ENCODE measurements around the gene ZNF562. TPM values are rescaled to one million over a fixed set of nuclear protein-coding genes. Genes with fewer than 3 reads are reported as not detected.

The ZNF562 gene
- total RNA-seq, 4 donors from 2014 or later, result 14.4 to 85.1 (median 43.5) TPM

GRCh38 chr19:9673912-9674662 lies 813 bp downstream of the ZNF562 start:
- no peak for TF ChIP-seq CTCF (IDR thresholded peaks at IDR 0.05)
- no peak for TF ChIP-seq POLR2A (IDR thresholded peaks at IDR 0.05)
- Histone ChIP-seq H3K4me1 (no peaks in the 10 kb centered on the region), H3K27ac (peak overlapping the region; percentile 92), H3K4me3 (peak overlapping the region; percentile 73 to 94), H3K27me3 (no peaks in the 10 kb centered on the region), H3K36me3 (no peaks in the 10 kb centered on the region), H3K9me3 (no peaks in the 10 kb centered on the region)
- intact Hi-C loops (cut with DNase I; ENCODE audit: low total_unique reads), result no loop called here
- DNase-seq, result no peak

GRCh38 chr19:9672893-9673292 lies 2.0 kb downstream of the ZNF562 start:
- no peak for DNase-seq
- intact Hi-C loops (cut with DNase I; ENCODE audit: low total_unique reads), result no loop called here
- Histone ChIP-seq H3K9me3 (no peaks in the 10 kb centered on the region), H3K27me3 (no peaks in the 10 kb centered on the region), H3K4me3 (no peak overlapping the region), H3K36me3 (no peaks in the 10 kb centered on the region), H3K27ac (no peak overlapping the region), H3K4me1 (no peaks in the 10 kb centered on the region)
- TF ChIP-seq POLR2A (IDR thresholded peaks at IDR 0.05) (no peak), CTCF (IDR thresholded peaks at IDR 0.05) (no peak)

- no peaks in the 10 kb centered on the region for H3K9me3 ChIP-seq
- TF ChIP-seq CTCF (IDR thresholded peaks at IDR 0.05) (no peak), POLR2A (IDR thresholded peaks at IDR 0.05) (no peak)
- no peak overlapping the region for H3K4me3 ChIP-seq
- no peak overlapping the region for H3K27ac ChIP-seq
- no peaks in the 10 kb centered on the region for H3K4me1 ChIP-seq
- intact Hi-C loops (cut with DNase I; ENCODE audit: low total_unique reads), result no loop called here
- no peak for DNase-seq
- H3K36me3 ChIP-seq, result no peaks in the 10 kb centered on the region
- H3K27me3 ChIP-seq, result no peaks in the 10 kb centered on the region
These were observed 3.2 kb downstream of the ZNF562 start for GRCh38 chr19:9671655-9672054.

- no peaks in the 10 kb centered on the region for H3K9me3 ChIP-seq
These were observed 6.4 kb downstream of the ZNF562 start for GRCh38 chr19:9668544-9668943.

More at GRCh38 chr19:9668544-9668943, 6.4 kb downstream of the ZNF562 start:
- no peaks in the 10 kb centered on the region for H3K36me3 ChIP-seq
- no peak overlapping the region for H3K27ac ChIP-seq
- no peaks in the 10 kb centered on the region for H3K4me1 ChIP-seq
- intact Hi-C loops (cut with DNase I; ENCODE audit: low total_unique reads), result no loop called here
- TF ChIP-seq CTCF (IDR thresholded peaks at IDR 0.05) (no peak), POLR2A (IDR thresholded peaks at IDR 0.05) (no peak)
- no peaks in the 10 kb centered on the region for H3K27me3 ChIP-seq
- no peak overlapping the region for H3K4me3 ChIP-seq
- no peak for DNase-seq

All from uterus (tissue), 4 donors.